GM18526 (cell line): ENCODE results near the gene VSTM2L.

Experiments
- POLR2A ChIP-seq: IDR thresholded peaks from 3 replicates; pipeline ENCODE4 v1.6.1; 2011; ENCODE audit not compliant: insufficient read length; ENCODE audit errors: extremely low read depth

Gene VSTM2L

DNA sequence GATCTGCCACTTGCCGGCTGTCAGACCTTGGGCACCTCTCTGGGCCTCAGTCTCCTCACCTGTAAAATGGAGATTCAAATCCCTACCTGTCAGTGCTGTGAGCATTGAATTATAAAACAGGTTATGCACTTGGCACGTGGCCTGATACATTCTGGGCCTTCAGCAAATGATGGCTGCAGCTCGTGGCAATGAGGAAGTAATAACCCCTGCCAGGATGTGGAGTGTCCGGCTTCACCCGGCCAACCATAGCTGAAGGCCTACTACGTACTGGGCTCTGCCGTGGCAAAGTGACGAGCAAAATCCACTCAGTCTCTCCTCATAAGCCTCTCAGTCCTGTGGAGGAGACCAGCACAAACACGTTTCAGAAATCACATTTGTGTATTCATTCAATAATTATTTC lies 10.9 kb upstream of the VSTM2L start:
- TF ChIP-seq POLR2A: no peak

DNA sequence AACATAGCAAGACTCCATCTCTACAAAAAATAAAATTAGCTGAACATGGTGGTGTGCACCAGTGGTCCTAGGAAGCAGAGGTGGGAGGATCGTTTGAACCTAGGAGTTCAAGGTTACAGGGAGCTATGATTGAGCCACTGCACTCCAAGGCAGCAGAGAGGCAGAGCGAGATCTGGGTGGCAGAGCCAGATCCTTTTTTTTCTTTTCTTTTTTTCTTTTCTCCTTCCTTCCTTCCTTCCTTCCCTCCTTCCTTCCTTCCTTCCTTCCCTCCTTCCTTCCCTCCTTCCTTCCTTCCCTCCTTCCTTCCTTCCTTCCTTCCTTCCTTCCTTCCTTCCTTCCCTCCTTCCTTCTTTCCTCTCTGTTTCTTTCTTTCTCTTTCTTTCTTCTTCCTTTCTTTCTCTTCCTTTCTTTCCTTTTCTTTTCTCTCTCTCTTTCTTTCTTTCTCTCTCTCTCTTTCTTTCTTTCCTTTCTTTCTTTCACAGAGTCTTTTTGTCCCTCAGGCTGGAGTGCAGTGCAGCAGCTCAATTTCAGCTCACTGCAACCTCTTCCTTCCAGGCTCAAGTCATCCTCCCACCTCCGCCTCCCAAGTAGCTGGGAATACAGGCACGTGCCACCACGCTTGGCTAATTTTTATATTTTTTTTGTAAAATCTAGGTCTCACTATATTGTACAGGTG lies 9.2 kb upstream of the VSTM2L start:
- no peak for TF ChIP-seq POLR2A

DNA sequence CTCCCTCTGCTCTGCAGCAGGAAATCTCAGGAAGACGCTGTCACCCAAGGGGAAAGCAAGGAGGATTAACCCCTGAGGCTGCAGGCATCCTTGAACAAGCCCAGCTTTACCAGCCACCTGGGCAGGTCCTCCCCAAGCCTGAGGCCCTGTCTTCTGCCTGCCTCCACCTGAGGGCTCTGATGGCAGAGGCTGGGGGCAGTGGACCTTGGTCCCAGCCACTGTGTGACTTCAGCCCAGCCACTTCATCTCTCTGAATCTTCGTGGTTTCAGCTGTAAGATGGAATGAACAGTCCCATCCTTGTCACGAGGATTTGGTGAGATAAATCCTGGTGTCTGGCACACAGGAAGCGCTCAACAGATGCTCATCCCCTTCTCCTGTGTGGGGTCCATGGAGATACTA lies 8.5 kb upstream of the VSTM2L start:
- no peak for TF ChIP-seq POLR2A

DNA sequence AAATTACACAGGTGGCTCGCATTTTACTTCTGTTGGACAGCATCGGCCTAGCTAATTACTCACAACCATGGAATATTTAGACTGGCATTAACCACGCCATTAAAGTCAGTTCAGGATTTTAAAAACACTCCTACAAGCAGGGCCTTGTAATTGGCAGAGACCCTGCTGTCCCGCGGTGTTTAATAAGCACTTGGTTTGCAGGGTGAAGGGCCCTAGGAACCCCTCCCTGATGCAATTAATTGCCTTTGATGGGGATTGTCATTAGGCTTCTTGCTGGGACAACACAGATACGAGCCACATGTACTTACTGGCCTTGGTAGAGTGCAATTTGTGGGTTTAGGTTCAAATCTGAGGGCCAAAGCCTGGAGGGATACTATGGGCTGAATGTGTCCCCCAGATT lies 7.8 kb upstream of the VSTM2L start:
- TF ChIP-seq POLR2A: no peak

DNA sequence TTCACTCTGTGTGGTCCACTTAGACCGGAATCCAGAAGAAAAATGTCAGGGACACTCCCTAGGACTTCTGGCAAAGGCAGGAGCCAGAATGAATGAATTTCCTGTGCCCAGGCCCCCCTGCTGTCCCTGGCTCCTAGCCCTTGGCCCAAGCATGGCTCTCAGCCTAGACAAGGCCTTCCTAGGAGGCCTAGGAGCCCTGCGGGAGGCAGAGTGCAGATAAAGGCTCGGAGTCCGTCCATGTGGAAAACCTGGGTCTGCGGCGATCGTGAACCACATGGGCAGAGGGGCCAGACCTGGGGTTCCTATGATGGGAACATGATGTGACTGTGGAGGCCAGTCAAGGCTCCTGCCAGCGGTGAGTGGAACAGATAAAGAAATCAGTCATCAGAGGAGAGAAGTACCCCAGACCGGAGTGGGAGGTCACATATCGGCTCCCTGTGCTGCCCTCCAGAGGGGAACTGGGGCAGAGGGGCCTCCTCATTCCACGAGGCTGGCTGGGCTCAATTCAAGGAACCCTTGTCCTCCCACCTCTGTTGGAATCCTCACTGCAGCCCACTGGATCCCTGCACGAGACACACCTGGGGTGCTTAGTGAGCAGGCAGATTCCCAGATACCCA lies 5.9 kb upstream of the VSTM2L start:
- no peak for TF ChIP-seq POLR2A

DNA sequence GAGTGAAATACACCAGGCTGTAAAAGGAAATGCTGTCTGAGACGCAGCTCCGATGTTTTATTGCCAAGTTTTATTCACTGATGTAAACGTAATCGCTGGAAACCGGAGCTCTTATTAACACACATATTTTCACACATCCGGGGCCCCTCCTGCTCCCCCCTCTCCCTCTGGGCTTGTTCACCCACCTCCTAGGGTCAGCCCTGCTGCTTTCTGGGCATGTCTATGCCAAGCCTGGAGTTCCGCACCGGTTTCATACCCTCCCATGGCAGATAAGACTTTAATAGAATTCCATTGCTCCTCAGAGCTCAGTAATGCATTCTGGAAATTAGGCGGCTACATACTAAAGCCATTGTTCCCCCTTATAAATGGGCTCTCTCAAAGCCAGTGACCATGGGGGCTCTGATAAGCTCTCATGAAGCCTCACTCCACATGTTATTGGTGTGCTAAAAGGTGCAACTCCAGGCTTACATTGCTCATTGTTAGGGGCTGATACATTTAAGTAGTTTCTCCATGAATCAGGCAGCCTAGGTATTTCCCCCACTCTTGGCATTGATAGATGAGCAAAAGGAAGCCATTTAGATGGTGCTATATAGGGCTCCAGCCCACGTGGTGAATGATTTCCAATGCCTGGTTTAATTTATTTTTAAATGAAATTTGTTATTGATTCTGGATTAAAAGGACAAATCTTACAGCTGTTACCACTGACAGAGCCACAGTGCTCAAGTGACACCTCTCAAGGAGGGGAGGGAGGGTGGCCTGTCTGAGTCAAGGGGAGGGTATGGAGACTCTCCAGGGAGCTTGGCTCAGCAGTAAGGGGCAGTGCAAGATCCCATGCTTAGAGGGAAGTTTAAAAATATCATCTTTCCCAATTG lies 4.5 kb upstream of the VSTM2L start:
- no peak for TF ChIP-seq POLR2A

DNA sequence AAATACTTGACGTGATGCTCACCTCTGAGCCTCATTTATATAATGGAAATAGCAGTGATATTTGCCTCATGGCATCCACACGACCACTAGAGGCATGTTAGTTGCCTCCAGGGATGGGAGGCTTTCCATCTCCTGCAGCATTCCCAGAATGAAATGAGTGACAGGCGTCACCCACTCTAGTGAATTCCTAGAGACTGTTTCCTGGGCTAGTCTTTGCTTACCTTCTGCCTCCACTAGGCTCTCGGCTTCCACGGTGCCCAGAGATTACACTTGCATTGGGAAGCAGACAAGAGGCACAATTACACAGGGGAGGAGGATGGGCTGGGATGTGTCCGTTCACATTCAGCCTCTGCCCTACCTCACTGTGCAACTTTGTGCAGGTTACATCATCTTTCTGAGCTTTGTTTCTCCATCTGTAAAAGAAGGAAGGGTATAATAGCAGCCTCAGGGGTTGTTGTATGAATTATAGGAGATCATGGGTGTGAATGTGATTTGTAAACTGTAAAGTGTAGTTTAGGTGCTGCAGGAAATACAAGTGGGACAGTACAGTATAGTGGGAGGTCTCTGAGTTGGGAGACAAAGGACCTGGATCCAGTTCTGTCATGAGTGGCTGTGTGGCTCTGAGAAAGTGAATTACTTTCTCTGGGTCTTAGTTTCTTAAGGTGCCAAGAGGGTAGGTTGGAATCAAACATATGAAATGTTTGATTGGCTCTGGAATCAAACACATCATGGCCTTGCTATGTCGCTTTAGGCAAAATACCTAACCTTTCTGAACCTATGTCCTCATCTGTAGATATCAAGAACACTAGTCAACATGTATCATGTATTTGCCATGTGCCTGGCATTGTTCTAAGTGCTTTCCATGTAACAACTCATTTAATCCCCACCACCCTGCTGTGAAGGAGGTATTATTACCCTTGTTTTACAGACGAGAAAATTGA lies 3.6 kb upstream of the VSTM2L start:
- no peak for TF ChIP-seq POLR2A

DNA sequence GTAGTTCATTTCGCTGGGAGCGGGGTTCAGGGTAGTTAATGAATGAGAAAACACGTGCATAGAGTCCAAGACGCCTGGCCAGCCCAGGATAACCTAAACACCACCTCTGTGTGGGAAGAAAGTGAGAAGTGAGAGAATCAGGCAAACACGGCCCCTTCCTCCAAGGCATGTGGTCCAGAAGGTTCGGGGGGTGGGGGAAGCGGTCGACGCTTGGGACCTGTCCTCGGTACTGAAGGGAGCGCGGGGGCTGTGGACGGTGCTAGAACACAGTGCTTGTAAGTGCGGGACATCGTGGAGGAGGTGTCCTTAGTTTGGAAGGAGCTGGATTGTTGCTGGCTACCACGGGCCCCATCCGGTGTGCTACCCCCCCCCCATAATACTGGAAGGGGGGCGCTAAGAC lies 1.7 kb upstream of the VSTM2L start:
- no peak for TF ChIP-seq POLR2A

DNA sequence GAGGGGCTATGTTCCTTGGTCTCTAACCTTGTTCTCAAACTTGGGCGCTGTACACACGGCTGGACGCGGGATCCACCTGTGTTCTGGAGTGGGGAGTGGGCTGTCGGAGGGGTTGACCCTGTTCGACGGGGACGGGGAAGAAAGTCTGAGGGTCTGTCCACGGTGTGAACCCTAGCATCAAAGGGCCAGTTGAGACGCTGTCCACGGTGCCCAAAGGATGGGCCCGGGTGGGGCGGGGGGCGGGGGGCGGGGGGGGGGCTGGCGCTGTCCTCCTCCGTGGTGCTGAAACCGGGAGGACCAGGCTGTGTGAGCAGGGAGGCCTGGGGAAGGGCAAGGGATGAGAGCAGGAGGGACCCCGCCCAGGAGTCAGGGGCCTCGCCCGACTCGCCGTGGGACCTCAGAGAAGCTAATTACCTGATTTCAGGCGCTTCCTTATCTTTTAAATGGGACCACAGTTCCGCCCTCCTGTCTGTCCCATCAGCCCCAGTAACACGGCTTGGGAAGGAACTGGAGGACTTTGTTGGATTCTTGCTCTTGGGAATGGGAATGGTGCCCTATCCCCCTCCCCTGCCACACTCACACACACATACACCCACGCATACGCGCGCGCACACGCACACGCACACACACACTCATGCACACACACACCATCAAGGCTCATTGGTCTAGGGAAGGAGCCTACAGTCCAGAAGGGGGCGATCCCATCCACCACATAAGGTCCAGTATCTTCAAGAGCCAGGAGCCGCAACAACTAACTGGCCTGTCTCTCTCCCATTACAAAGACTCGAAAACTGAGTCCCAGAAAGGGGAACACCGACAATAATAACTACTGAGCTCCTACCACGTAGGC lies 1.0 kb upstream of the VSTM2L start:
- no peak for TF ChIP-seq POLR2A

DNA sequence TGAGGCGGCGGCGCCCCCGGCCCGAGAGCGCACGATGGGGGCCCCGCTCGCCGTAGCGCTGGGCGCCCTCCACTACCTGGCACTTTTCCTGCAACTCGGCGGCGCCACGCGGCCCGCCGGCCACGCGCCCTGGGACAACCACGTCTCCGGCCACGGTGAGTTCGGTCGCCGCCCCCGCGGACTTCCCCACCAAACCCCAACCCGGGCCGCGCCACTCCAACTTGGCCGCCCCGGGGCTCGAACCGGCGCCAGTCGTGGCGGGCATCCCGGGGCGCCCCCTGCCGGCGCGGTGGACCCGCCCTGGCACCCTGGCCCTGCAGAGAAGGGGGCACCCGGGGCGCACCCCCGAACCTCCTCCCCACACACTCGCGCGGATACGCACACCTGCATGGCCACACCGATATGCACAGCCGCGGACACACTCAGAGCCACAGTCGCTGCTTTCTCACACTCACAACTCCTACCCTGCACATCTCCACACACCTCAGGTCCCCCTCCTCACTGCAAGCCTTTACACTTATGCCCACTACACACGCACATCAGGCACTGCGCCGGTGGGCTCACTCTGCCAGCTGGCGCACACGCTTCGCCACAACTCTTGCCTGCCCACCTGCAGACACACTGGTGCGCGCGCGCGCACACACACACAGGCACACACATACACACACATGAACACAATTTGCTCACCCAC lies 535 bp downstream of the VSTM2L start:
- TF ChIP-seq POLR2A: no peak

DNA sequence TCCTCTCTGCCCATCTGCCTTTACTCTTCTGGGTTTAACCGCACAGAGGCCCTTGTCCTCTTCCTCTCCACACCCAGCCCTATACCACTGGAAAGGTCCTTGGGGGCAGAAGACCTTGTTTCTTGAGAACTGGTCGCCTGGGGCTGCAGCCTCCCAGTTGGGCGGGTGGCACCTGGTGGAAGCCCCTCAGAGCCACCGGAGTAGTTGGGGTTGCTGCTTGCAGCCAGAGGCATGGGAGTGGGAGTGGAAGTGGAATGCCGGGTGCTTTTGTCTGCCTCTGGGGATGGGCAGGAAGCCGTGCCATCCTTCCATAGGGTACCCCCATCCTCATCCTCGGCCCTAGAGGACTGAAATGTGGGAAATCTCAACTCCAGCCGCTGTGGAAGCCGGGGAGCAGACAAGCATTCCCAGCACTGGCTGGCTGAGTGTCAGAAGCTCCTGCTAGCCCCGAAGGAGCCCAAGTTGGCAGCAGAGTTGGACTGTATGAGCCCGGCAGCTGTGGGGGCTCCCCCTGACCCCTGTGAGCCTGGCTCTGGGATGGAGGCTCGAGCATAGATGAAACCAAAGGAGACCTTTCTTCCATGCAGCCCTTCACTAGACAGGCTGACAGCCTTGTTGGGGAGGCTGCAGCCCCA lies 1.2 kb downstream of the VSTM2L start:
- no peak for TF ChIP-seq POLR2A

DNA sequence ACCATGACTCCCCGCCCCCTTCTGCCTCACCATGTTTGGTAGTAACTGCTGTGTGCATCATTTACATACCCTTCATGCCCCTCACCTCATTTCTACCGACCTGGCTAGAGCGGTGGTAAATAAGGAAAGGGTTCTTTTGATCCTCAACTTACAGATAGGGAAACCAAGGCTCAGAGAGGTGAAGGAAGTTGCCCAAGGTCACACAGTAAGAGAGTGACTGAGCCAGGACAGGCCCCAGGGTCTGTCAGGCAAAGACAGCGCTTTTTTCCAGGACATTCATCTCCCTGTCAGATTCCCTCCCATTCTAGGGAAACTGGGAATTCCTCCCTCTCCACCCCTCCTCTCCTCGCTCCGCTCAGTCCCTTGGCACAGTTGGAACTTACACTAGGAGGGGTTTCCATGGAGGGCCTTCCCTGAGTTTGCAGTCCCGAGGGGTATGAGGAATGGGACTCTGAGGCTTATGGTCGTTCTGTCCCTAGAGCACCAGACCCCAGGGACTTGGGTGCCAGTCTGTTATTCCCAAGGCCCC lies 2.0 kb downstream of the VSTM2L start:
- no peak for TF ChIP-seq POLR2A

DNA sequence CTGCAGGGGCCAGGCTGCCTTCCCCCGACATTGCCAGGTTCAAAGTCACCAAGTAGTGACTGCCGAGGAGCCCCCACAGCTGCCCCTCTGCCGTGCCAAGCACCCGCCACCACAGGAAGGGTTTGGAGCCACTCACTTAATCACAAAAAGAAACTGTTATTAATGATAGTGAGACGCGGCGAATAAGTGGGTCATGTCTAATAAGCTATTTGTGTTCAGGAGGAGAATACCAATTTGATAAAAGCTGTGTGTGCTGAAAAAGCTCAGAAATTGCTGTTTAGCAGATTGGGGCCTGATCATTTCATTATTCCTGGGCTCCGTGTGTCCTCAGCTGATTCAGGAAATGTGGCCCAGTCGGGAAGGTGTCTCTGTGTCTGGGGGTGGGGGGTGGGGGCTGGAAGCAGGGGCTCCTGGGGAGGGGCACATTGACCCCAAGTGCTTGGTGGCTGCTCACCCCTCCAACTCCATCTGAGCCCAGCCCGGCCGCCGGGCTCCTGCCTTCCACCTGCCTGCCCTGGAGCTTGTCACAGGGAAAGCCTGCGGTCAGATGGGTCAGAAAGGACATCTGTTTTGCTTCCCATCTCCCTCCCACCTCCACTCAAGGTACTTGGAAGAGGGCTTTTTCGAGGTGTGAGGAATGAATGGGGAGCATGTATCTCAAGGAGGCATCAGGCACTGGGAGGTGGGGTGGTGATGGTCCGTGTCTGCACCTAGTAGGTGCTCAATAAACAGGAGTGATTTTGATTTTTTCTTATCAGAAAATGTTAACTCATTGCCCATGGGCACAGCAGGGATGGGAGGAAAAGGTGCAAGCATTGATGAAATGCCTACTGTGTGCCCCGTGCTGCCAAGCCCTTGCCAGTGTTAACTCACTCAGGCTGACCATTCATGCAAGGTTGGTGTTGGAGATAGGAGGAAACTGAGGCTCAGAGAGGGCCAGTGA lies 3.0 kb downstream of the VSTM2L start:
- TF ChIP-seq POLR2A: no peak
